Nephron (organoid): ENCODE measurements around the gene LYPD1.

Experiments used
- H3K27ac Mint-ChIP-seq, 3 experiments: 2 replicates each; pipeline ENCODE4 v1.8.0; 2020; ENCODE audit warnings: mixed read lengths in 3 of 3, mild to moderate bottlenecking in 2 of 3, moderate library complexity in 1 of 3
- H3K27me3 Mint-ChIP-seq: 2 replicates; pipeline ENCODE4 v1.8.0; 2021; ENCODE audit warnings: low read depth, mild to moderate bottlenecking, moderate library complexity, mixed read lengths
- H3K36me3 Mint-ChIP-seq: 2 replicates; pipeline ENCODE4 v1.8.0; 2020; ENCODE audit warnings: low read depth, mixed read lengths
- H3K4me1 Mint-ChIP-seq: 2 replicates; pipeline ENCODE4 v1.8.0; 2020; ENCODE audit warnings: mixed read lengths
- H3K4me3 Mint-ChIP-seq, 3 experiments: 2 replicates each; pipeline ENCODE4 v1.8.0; 2020; ENCODE audit warnings: mild to moderate bottlenecking in 3 of 3, mixed read lengths in 3 of 3, moderate library complexity in 2 of 3
- H3K9me3 Mint-ChIP-seq: 2 replicates; pipeline ENCODE4 v1.8.0; 2020; ENCODE audit warnings: mixed read lengths
- CTCF ChIP-seq, 3 experiments: fragments of 200-600 bp; sonication (generic); IDR thresholded peaks; one replicate each; pipeline ENCODE4 v1.5.0; 2021; ENCODE audit warnings: antibody characterized with exemption in 3 of 3; ENCODE audit not compliant: unreplicated experiment in 3 of 3

LYPD1 gene

GRCh38 chr2:132652474-132652873, 17.5 kb downstream of the LYPD1 start:
- peaks cover 11% of the 10 kb centered on the region for H3K4me1 Mint-ChIP-seq
- TF ChIP-seq CTCF (IDR thresholded peaks at IDR 0.05; ENCODE audit: unreplicated experiment in 3 of 3): no peak
- H3K27ac Mint-ChIP-seq: no peak overlapping the region
- peaks cover 36% of the 10 kb centered on the region for H3K36me3 Mint-ChIP-seq
- H3K27me3 Mint-ChIP-seq: peaks cover 35% of the 10 kb centered on the region
- no peak overlapping the region for H3K4me3 Mint-ChIP-seq
- H3K9me3 Mint-ChIP-seq: no peaks in the 10 kb centered on the region

- Mint-ChIP-seq H3K27ac (no peak overlapping the region), H3K4me3 (no peak overlapping the region), H3K9me3 (no peaks in the 10 kb centered on the region), H3K27me3 (peaks cover 32% of the 10 kb centered on the region), H3K36me3 (peaks cover 30% of the 10 kb centered on the region), H3K4me1 (peaks cover 7% of the 10 kb centered on the region)
- TF ChIP-seq CTCF (IDR thresholded peaks at IDR 0.05; ENCODE audit: unreplicated experiment in 3 of 3): peak; percentile 68 to 80 (median 76)
These were observed 18.6 kb downstream of the LYPD1 start for GRCh38 chr2:132651115-132652045.

- H3K4me1 Mint-ChIP-seq: no peaks in the 10 kb centered on the region
- no peaks in the 10 kb centered on the region for H3K9me3 Mint-ChIP-seq
- no peak overlapping the region for H3K27ac Mint-ChIP-seq
- H3K27me3 Mint-ChIP-seq: peaks cover 18% of the 10 kb centered on the region
- peaks cover 36% of the 10 kb centered on the region for H3K36me3 Mint-ChIP-seq
- no peak for TF ChIP-seq CTCF (IDR thresholded peaks at IDR 0.05; ENCODE audit: unreplicated experiment in 3 of 3)
- H3K4me3 Mint-ChIP-seq: no peak overlapping the region
These were observed 23.4 kb downstream of the LYPD1 start for GRCh38 chr2:132646540-132647108.

GRCh38 chr2:132645722-132646539, 24.1 kb downstream of the LYPD1 start:
- Mint-ChIP-seq H3K4me3 (no peak overlapping the region), H3K27ac (no peak overlapping the region), H3K4me1 (no peaks in the 10 kb centered on the region), H3K9me3 (no peaks in the 10 kb centered on the region), H3K27me3 (peaks cover 11% of the 10 kb centered on the region), H3K36me3 (peaks cover 31% of the 10 kb centered on the region)
- TF ChIP-seq CTCF (IDR thresholded peaks at IDR 0.05; ENCODE audit: unreplicated experiment in 3 of 3): no peak

- Mint-ChIP-seq H3K9me3 (no peaks in the 10 kb centered on the region), H3K27ac (no peak overlapping the region), H3K27me3 (peaks cover 10% of the 10 kb centered on the region), H3K4me1 (no peaks in the 10 kb centered on the region), H3K4me3 (no peak overlapping the region), H3K36me3 (peaks cover 31% of the 10 kb centered on the region)
- no peak for TF ChIP-seq CTCF (IDR thresholded peaks at IDR 0.05; ENCODE audit: unreplicated experiment in 3 of 3)
These were observed 24.8 kb downstream of the LYPD1 start for GRCh38 chr2:132645176-132645575.
